Activated CD4-positive, alpha-beta T cell treated with anti-CD3 and anti-CD28 coated beads, Interleukin-2, Interleukin-4, amounts not matched to agents 100 ng/mL and 50 ng/mL, durations not matched to agents 16 hours and 8 hours (primary cell): ENCODE results near the gene FHL3.

Experiments
- DNase-seq: peaks from one replicate; pipeline ENCODE4 v3.0.0-alpha.2; 2020; ENCODE audit warnings: low spot score

FHL3 gene

GRCh38 chr1:38012363-38013226 is 7.3 kb upstream of the FHL3 start, which contains the start of gene UTP11:
Gene UTP11, plus strand, starts transcription at chr1:38012734. Its CDS starts 69 bp downstream, at chr1:38012803.
- DNase-seq: peak; percentile 97

GRCh38 chr1:38009841-38010180 is 4.5 kb upstream of the FHL3 start:
- no peak for DNase-seq

- DNase-seq: peak; percentile 72
Observed at GRCh38 chr1:38009088-38009840, 4.0 kb upstream of the FHL3 start.

- DNase-seq: no peak
Observed at GRCh38 chr1:38006008-38006828, 904 bp upstream of the FHL3 start.

- DNase-seq: no peak
Observed at GRCh38 chr1:38004284-38005108, 818 bp downstream of the FHL3 start.

- DNase-seq: no peak
Observed at GRCh38 chr1:38003261-38004250, 1.8 kb downstream of the FHL3 start.

GRCh38 chr1:38000529-38001455 is 4.5 kb downstream of the FHL3 start:
- DNase-seq: no peak

- DNase-seq: no peak
Observed at GRCh38 chr1:38000233-38000528, 5.1 kb downstream of the FHL3 start.

- DNase-seq: no peak
Observed at GRCh38 chr1:37999430-38000232, 5.7 kb downstream of the FHL3 start.

GRCh38 chr1:37998913-37999429 is 6.3 kb downstream of the FHL3 start:
- no peak for DNase-seq

- no peak for DNase-seq
Observed at GRCh38 chr1:37998089-37998808, 7.1 kb downstream of the FHL3 start.

- DNase-seq: no peak
Observed at GRCh38 chr1:37997256-37998088, 7.8 kb downstream of the FHL3 start.

GRCh38 chr1:37995751-37996345 is 9.5 kb downstream of the FHL3 start:
- DNase-seq: no peak

- DNase-seq: no peak
Observed at GRCh38 chr1:37994886-37995566, 10.3 kb downstream of the FHL3 start.

- no peak for DNase-seq
Observed at GRCh38 chr1:37989361-37989930, 15.9 kb downstream of the FHL3 start.
